Smooth muscle cell (in vitro differentiated cells): ENCODE measurements around the gene TTI1. TPM values are rescaled to one million over a fixed set of nuclear protein-coding genes. Genes with fewer than 3 reads are reported as not detected.
A peak's percentile ranks its signal among the peaks of the same experiment; 100 is the strongest.

ENCODE experiments used
- DNase-seq: peaks from one replicate; lab custom pipeline; 2025; ENCODE audit not compliant: unreplicated experiment; lab: John Stamatoyannopoulos, UW
- H2AFZ ChIP-seq: fragments of 200-600 bp; sonication (generic); 2 replicates; pipeline ENCODE4 v1.6.0; 2016; ENCODE audit warnings: antibody characterized with exemption, low read depth, mild to moderate bottlenecking
- H3F3A ChIP-seq: fragments of 200-600 bp; sonication (generic); 2 replicates; pipeline ENCODE4 v1.6.0; 2017; ENCODE audit warnings: antibody characterized with exemption, low read depth
- H3K27ac ChIP-seq: fragments of 200-600 bp; sonication (generic); 2 replicates; pipeline ENCODE4 v1.5.1; 2016; ENCODE audit warnings: low read depth, mild to moderate bottlenecking
- H3K27me3 ChIP-seq: fragments of 200-600 bp; sonication (generic); 2 replicates; pipeline ENCODE4 v1.6.1; 2016; ENCODE audit warnings: low read depth, mild to moderate bottlenecking
- H3K36me3 ChIP-seq: fragments of 200-600 bp; sonication (generic); 2 replicates; pipeline ENCODE4 v1.5.1; 2016; ENCODE audit warnings: low read depth
- H3K4me1 ChIP-seq: fragments of 200-600 bp; sonication (generic); 2 replicates; pipeline ENCODE4 v1.5.1; 2016; ENCODE audit warnings: low read depth
- H3K4me2 ChIP-seq: fragments of 200-600 bp; sonication (generic); 2 replicates; pipeline ENCODE4 v1.6.0; 2016; ENCODE audit warnings: mild to moderate bottlenecking
- H3K4me3 ChIP-seq: fragments of 200-600 bp; sonication (generic); 2 replicates; pipeline ENCODE4 v1.5.1; 2016; ENCODE audit warnings: mild to moderate bottlenecking
- H3K79me2 ChIP-seq: fragments of 200-600 bp; sonication (generic); 2 replicates; pipeline ENCODE4 v1.6.0; 2016; ENCODE audit warnings: low read depth, mild to moderate bottlenecking
- H3K9ac ChIP-seq: fragments of 200-600 bp; sonication (generic); 2 replicates; pipeline ENCODE4 v1.6.0; 2016; ENCODE audit warnings: low read depth
- H3K9me3 ChIP-seq: fragments of 200-600 bp; sonication (generic); replicated peaks from 2 replicates; pipeline ENCODE4 v1.5.1; 2016; ENCODE audit warnings: low read depth
- H4K20me1 ChIP-seq: fragments of 200-600 bp; sonication (generic); 2 replicates; pipeline ENCODE4 v1.6.0; 2016; ENCODE audit warnings: low read depth
- CTCF ChIP-seq: fragments of 200-600 bp; sonication (generic); IDR thresholded peaks from 2 replicates; pipeline ENCODE4 v1.5.1; 2017; ENCODE audit warnings: borderline replicate concordance, mild to moderate bottlenecking, antibody characterized with exemption; ENCODE audit not compliant: insufficient read depth, poor library complexity, severe bottlenecking
- WGBS: methylation state at CpG from one replicate; pipeline ENCODE4 v1.1.7; 2016; ENCODE audit warnings: low lambda C conversion rate; 5-methylcytosine and 5-hydroxymethylcytosine counted together
- polyA plus RNA-seq: library from polyadenylated mRNA; unstranded; fragments of >200 nt; fragmentation: Nextera tagmentation; extraction: Ambion mirVana; gene quantifications from 2 replicates; pipeline ENCODE4 v1.2.1, GENCODE V29; 2016
- total RNA-seq: library from RNA; depleted of rRNA; stranded (reverse); fragments of >200 nt; gene quantifications from 2 replicates; pipeline ENCODE4 v1.2.3, GENCODE V29; 2014

The TTI1 gene
- total and polyA plus RNA-seq, 2 experiments from 2014 or later, result 17.0 to 20.0 TPM

DNA sequence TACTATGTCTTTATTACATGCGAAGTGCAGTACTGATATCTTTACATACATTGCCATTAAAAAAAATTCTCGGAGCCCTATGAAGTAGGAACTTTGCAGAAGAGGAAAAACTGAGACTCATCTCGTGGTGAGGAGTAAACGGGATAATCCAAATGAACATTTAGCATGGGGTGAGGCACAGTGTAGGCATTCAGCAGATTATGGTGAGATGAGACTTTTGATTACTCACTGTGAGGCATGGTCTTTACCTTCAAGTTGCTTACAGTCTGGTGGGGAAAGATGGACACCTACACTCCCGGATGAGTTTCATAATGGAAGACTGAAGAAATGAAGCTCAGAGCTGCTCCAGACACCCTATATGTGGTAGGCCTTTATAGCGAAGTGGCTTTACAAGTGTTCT lies 1.7 kb upstream of the TTI1 start:
- Histone ChIP-seq H3K4me2 (peak overlapping the region; percentile 99), H3K9me3 (no peaks in the 10 kb centered on the region), H3F3A (no peaks in the 10 kb centered on the region), H3K79me2 (peaks cover 96% of the 10 kb centered on the region), H3K36me3 (no peaks in the 10 kb centered on the region), H3K9ac (peak overlapping the region; percentile 95), H4K20me1 (peaks cover 38% of the 10 kb centered on the region), H3K27me3 (no peaks in the 10 kb centered on the region), H2AFZ (no peak overlapping the region), H3K4me3 (peak overlapping the region; percentile 90), H3K27ac (no peak overlapping the region), H3K4me1 (peaks cover 20% of the 10 kb centered on the region)
- DNase-seq, result no peak
- 89% methylated on average over 6 of the region's 6 CpGs for WGBS
- no peak for TF ChIP-seq CTCF

- Histone ChIP-seq H3K4me1 (peaks cover 20% of the 10 kb centered on the region), H3K27ac (peak overlapping the region; percentile 90), H3K4me3 (peak overlapping the region; percentile 90), H3K79me2 (peaks cover 96% of the 10 kb centered on the region), H3F3A (no peaks in the 10 kb centered on the region), H2AFZ (peak overlapping the region; percentile 94), H4K20me1 (peaks cover 30% of the 10 kb centered on the region), H3K9me3 (no peaks in the 10 kb centered on the region), H3K4me2 (peak overlapping the region; percentile 99), H3K9ac (peak overlapping the region; percentile 95), H3K36me3 (no peaks in the 10 kb centered on the region), H3K27me3 (no peaks in the 10 kb centered on the region)
- 16% methylated on average over 14 of the region's 14 CpGs for WGBS
- no peak for DNase-seq
- no peak for TF ChIP-seq CTCF
Observed at GRCh38 chr20:38034108-38034649, 923 bp upstream of the TTI1 start.

DNA sequence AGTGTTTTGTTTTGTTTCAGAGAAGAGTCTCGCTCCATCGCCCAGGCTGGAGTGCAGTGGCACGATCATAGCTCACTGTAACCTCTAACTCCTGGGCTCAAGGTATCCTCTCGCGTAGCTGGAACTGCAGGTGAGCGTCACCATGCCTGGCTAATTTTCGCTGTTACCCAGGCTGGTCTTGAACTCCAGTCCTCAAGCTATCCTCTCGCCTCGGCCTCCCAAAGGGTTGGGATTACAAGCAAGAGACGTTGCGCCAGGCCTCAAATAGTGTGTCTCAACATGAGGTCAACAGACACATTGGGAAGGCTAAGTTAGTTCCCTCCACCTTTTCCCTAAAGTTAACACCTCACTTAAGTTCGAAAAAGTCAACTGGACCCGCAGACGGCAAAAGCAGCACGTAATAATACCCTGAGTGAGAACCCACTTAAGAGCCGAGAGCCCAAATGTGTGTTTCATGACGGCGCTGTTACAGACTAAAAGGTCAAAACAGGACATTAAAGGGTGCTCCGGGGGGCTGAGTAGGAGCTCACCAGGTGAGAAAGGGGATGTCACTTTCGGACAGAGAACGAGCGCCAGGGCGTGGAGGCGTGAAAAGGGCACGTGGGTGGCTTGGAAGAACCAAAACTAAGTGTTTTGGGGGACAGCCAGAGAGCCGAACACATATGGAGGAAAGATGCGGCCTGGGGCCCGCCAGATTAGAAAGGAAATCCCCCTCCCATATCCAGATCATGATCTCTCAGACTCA lies 499 bp downstream of the TTI1 start:
- H3K4me3 ChIP-seq, result peak overlapping the region; percentile 90
- H3K4me2 ChIP-seq, result peak overlapping the region; percentile 99
- H3K9ac ChIP-seq, result peak overlapping the region; percentile 95
- H3K36me3 ChIP-seq, result no peaks in the 10 kb centered on the region
- H3K27me3 ChIP-seq, result no peaks in the 10 kb centered on the region
- H3K27ac ChIP-seq, result peak overlapping the region; percentile 90
- peak overlapping the region; percentile 94 for H2AFZ ChIP-seq
- DNase-seq, result no peak
- H3K9me3 ChIP-seq, result no peaks in the 10 kb centered on the region
- H3F3A ChIP-seq, result no peaks in the 10 kb centered on the region
- TF ChIP-seq CTCF, result no peak
- peaks cover 20% of the 10 kb centered on the region for H4K20me1 ChIP-seq
- WGBS, result 49% methylated on average over 28 of the region's 28 CpGs
- peaks cover 20% of the 10 kb centered on the region for H3K4me1 ChIP-seq
- peaks cover 98% of the 10 kb centered on the region for H3K79me2 ChIP-seq
